ENCODE measurements around the gene PDCL3. TPM values are rescaled to one million over a fixed set of nuclear protein-coding genes. Genes with fewer than 3 reads are reported as not detected.

PDCL3 gene
- polyA plus RNA-seq, 1 donor from 2014 or later, result 18.5 TPM

- Histone ChIP-seq H3K9ac (ENCODE audit: low read length) (no peak overlapping the region), H3K9me2 (ENCODE audit: insufficient read depth, low read length) (no peaks in the 10 kb centered on the region), H3K79me2 (replicated peaks; ENCODE audit: insufficient read depth, low read length) (no peaks in the 10 kb centered on the region), H3K4me2 (ENCODE audit: low read length) (no peak overlapping the region), H3F3A (ENCODE audit: insufficient read depth, low read length, poor library complexity, severe bottlenecking) (no peaks in the 10 kb centered on the region), H2AFZ (ENCODE audit: low read depth, low read length) (no peak overlapping the region), H3K27me3 (ENCODE audit: insufficient read depth, low read depth, low read length) (no peaks in the 10 kb centered on the region), H4K20me1 (ENCODE audit: insufficient read depth) (no peaks in the 10 kb centered on the region), H3K36me3 (ENCODE audit: insufficient read depth, low read length) (no peaks in the 10 kb centered on the region), H3K27ac (ENCODE audit: low read length) (no peak overlapping the region), H3K4me3 (ENCODE audit: low read length) (no peak overlapping the region), H3K9me3 (ENCODE audit: low read length) (no peaks in the 10 kb centered on the region)
- TF ChIP-seq MXI1 (conservative IDR thresholded peaks at IDR 0.05; ENCODE audit: poor library complexity, severe bottlenecking), result no peak
- no peak for TF ChIP-seq POLR2AphosphoS5 (IDR thresholded peaks at IDR 0.05)
These were observed 50.9 kb downstream of the PDCL3 start for GRCh38 chr2:100613719-100614118.

GRCh38 chr2:100614455-100615000, 51.7 kb downstream of the PDCL3 start:
- Histone ChIP-seq H3K79me2 (replicated peaks; ENCODE audit: insufficient read depth, low read length) (no peaks in the 10 kb centered on the region), H3K9me3 (ENCODE audit: low read length) (no peaks in the 10 kb centered on the region), H3K27me3 (ENCODE audit: insufficient read depth, low read depth, low read length) (no peaks in the 10 kb centered on the region), H3K27ac (ENCODE audit: low read length) (no peak overlapping the region), H3F3A (ENCODE audit: insufficient read depth, low read length, poor library complexity, severe bottlenecking) (no peaks in the 10 kb centered on the region), H4K20me1 (ENCODE audit: insufficient read depth) (no peaks in the 10 kb centered on the region), H3K36me3 (ENCODE audit: insufficient read depth, low read length) (no peaks in the 10 kb centered on the region), H2AFZ (ENCODE audit: low read depth, low read length) (no peak overlapping the region), H3K4me3 (ENCODE audit: low read length) (no peak overlapping the region), H3K9ac (ENCODE audit: low read length) (no peak overlapping the region), H3K4me2 (ENCODE audit: low read length) (no peak overlapping the region), H3K9me2 (ENCODE audit: insufficient read depth, low read length) (no peaks in the 10 kb centered on the region)
- TF ChIP-seq MXI1 (conservative IDR thresholded peaks at IDR 0.05; ENCODE audit: poor library complexity, severe bottlenecking) (no peak), EP300 (conservative IDR thresholded peaks at IDR 0.05; ENCODE audit: poor library complexity, severe bottlenecking) (no peak), REST (IDR thresholded peaks at IDR 0.05; ENCODE audit: borderline replicate concordance) (no peak), CTCF (IDR thresholded peaks at IDR 0.05; ENCODE audit: poor library complexity, severe bottlenecking) (no peak), EZH2 (IDR thresholded peaks at IDR 0.05; ENCODE audit: borderline replicate concordance, insufficient read depth, low read length, poor library complexity, severe bottlenecking) (no peak), RAD21 (conservative IDR thresholded peaks at IDR 0.05) (no peak), POLR2AphosphoS5 (IDR thresholded peaks at IDR 0.05) (no peak), TAF1 (IDR thresholded peaks at IDR 0.05; ENCODE audit: low read depth) (no peak), SMC3 (conservative IDR thresholded peaks at IDR 0.05; ENCODE audit: poor library complexity) (no peak)
